Measurements from ENCODE around the gene USP37.
A peak's percentile ranks its signal among the peaks of the same experiment; 100 is the strongest.

The USP37 gene

DNA sequence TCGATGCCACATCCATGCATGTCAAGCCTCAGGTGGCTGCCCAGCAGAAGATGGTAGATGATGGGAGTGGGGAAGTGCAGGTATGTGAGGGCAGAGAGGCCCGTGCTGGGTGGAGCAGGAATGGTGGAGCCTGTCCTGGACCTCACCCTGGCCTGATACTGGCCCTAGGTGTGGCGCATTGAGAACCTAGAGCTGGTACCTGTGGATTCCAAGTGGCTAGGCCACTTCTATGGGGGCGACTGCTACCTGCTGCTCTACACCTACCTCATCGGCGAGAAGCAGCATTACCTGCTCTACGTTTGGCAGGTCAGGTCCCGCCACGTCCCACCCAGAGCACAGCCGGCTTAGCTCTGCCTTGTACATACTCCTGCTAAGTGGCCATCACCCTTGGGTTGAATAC is 136.3 kb downstream of the USP37 start:
- no peak for DNase-seq (ENCODE audit: low read depth in 2 of 2, low spot score in 1 of 2)

DNA sequence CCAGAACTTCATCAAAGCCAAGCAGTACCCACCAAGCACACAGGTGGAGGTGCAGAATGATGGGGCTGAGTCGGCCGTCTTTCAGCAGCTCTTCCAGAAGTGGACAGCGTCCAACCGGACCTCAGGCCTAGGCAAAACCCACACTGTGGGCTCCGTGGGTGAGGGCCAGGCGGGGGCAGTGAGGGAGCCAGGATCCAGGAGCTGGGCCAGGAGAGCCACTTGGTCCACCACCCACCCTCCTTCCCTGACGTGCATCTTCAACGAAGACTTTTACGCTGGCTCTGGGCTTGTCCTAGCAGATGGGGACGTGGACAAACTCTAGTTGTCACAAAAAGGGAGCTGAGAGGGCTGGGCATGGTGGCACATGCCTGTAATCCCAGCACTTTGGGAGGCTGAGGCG is 137.4 kb downstream of the USP37 start:
- DNase-seq (ENCODE audit: low read depth in 2 of 2, low spot score in 1 of 2) = no peak

DNA sequence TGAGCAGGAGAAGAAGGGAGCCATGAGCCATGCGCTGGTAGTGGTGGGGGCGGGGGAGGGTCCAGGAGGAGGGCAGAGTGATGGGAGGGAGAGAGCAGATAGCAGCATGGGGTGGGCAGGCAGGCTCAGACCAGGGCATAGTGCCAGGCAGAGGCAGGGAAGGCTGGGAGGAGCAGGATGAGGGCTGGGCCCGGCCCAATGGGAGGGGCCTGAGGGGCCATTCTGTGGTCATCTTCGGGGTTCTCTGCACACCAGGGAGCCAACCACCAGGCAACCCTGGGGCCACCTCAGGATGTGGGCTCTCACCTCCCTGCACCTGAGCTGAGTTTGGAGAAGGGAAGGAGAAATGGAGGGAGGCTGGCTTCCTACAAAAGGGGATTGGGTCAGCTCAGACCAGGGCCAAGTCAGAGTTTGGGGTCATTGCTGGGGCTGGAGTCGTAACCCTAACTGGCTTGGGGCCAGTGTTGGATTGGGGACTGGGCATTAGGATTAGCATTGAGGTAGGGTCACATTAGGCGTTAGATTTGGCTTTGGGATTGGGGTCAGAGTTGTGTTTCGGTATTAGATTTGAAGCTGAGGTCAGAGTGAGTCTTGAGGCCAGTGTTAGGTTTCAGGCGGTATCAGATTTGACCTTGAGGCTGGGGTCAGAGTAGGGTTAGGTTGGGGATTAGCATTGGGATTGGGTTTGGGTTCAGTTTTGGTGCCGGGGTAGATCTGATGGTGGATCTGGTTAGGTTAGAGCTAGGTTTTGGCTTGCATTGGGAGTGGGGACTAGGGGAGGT is 138.0 kb downstream of the USP37 start:
- DNase-seq (ENCODE audit: low read depth in 2 of 2, low spot score in 1 of 2) = no peak

DNA sequence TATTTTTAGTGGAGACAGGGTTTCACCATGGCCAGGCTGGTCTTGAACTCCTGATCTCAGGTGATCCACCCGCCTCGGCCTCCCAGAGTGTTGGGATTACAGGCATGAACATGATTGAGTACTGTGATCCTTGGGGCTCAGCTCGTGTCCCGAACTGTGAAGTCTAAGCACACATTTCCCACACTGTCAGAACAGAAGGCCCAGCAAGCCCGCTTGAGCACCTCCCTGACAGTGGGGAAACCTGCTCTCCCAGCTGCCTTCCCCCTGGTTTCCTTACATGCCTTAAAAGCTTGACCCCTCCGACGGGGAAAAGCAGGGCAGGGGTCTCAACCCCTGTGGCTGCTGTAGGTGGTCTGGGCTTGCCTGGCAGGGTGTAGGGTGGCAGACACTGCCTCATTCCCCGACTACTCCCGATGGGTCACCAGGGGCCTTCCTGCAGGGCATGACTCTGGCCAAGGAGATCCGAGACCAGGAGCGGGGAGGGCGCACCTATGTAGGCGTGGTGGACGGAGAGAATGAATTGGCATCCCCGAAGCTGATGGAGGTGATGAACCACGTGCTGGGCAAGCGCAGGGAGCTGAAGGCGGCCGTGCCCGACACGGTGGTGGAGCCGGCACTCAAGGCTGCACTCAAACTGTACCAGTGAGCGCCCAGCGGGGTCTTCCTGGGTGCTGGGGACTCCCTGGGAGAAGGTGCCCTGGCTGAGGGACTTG is 139.1 kb downstream of the USP37 start:
- DNase-seq (ENCODE audit: low read depth in 2 of 2, low spot score in 1 of 2) = no peak

DNA sequence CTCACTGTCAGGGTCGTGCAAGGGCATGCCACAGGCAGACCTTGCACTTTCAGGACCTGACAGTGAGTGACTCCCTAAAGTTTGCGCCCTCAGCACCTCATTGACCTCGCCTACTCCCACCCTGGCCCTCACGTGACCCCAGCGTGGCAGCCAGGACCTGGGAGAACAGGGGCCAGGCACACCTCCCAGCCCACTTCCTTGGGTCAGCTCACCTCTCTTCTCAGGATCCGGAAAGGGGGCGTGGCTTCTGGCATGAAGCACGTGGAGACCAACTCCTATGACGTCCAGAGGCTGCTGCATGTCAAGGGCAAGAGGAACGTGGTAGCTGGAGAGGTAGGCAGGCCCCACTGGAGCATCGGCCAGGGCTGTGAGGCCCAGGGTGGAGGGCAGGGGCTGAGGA is 140.4 kb downstream of the USP37 start:
- DNase-seq (ENCODE audit: low read depth in 2 of 2, low spot score in 1 of 2) = no peak

DNA sequence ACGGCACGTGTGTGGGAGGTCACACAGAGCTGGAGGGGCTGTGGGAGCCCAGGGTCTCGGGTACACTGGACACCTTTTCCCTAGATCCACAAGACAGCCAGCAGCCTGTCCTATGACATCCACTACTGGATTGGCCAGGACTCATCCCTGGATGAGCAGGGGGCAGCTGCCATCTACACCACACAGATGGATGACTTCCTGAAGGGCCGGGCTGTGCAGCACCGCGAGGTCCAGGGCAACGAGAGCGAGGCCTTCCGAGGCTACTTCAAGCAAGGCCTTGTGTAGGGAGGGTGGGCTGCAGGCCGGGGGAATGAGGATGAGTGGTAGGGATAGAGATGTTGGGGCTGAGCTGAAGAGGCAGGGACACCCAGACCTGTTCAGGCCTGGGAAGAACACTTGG is 142.6 kb downstream of the USP37 start:
- DNase-seq (ENCODE audit: low read depth in 2 of 2, low spot score in 1 of 2) = no peak

DNA sequence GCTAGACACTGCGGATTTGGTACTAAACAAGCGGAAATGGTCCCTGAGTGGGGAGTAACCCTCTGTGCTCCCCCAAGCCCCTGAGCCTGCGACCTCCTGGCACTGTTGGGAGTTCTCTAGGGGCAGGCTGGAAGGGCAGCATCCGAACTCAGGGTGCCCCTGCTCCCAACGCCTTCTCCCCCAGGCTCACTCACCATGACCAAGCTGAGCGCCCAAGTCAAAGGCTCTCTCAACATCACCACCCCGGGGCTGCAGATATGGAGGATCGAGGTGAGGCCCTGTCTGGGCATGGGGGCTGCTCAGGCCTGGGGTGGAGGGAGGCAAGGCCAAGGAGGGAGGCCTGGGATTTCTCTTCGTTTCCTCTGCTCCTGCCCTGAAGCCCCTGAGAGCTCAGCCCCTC is 144.6 kb downstream of the USP37 start:
- DNase-seq (ENCODE audit: low read depth in 2 of 2, low spot score in 1 of 2) = no peak

DNA sequence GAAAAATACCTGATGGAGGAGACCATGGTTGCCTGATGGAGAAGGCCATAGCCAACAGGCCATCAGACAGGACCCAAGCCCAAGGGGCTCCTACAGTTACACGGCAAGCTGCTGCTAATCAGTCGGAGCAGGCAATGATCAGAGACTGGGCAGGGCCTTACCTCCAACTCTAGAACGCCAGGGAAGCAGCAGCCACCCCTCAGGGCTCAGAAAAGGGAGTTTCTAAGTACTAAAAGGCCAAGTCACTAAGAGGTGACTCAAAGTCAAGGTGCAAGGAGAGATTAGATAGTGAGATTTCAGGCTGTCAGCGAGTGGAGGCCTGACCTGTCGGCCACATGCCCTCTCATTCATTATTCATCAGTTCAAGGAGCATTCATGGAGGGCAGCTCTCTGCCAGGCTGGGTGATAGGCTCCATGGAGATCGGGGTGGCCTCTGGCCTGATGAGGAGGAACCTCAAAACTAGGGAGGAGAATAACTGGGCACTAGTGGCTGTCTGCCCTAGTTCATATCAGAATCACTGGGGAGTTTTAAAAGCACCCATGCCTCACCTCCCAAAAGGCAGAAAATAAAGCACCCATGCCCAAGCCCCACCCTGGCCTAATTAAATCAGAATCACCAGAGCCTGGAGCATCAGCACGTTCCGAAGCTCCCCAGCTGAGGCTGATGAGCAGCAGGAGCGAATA is 145.6 kb downstream of the USP37 start:
- DNase-seq (ENCODE audit: low read depth in 2 of 2, low spot score in 1 of 2) = no peak

DNA sequence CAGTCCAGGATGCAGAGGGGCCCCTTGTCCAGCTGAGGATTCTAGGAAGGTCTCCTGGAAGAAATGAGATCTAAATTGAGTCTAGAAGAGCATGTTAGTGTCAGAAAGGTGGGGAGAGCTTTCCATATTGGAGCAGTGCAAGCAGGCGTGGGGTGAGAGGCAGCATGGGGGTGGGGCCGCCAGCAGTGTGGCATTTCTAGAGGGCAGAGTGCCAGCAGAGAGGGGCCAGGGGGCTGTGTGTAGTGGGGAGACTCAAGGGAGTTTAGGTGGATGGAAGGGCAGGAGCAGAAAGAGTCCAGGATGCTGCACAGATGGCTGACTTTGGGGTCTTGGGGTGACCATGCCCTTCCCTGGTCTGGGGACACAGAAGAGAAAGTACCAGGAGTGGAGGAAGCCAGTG is 147.1 kb downstream of the USP37 start:
- no peak for DNase-seq (ENCODE audit: low read depth in 2 of 2, low spot score in 1 of 2)

DNA sequence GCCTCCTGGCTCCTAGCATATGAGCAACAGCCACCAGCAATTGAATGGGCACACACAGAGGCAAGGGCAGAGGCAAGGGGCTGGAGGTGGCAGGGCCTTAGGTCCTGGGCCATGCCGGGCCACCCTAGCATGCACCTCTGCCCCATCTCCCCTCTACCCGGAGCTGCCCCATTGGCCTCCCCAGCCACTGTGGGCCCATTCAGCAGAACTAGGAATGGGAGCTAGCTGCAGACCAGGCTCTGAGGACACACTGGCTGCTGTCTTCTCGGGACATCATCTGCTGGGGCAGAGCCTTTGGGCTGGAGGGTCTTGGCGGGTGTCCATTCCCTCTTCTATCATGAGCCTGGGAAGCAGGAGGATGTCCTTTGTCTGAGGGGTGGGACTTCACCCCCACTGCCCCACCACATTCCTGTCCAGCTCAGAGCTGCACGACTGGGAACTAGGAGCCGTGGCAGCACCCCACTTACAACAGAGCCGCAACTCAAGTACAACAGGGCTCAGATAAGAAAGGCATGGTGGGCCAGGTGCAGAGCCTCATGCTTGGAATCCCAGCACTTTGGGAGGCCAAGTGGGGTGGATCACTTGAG is 148.4 kb downstream of the USP37 start:
- no peak for DNase-seq (ENCODE audit: low read depth in 2 of 2, low spot score in 1 of 2)

DNA sequence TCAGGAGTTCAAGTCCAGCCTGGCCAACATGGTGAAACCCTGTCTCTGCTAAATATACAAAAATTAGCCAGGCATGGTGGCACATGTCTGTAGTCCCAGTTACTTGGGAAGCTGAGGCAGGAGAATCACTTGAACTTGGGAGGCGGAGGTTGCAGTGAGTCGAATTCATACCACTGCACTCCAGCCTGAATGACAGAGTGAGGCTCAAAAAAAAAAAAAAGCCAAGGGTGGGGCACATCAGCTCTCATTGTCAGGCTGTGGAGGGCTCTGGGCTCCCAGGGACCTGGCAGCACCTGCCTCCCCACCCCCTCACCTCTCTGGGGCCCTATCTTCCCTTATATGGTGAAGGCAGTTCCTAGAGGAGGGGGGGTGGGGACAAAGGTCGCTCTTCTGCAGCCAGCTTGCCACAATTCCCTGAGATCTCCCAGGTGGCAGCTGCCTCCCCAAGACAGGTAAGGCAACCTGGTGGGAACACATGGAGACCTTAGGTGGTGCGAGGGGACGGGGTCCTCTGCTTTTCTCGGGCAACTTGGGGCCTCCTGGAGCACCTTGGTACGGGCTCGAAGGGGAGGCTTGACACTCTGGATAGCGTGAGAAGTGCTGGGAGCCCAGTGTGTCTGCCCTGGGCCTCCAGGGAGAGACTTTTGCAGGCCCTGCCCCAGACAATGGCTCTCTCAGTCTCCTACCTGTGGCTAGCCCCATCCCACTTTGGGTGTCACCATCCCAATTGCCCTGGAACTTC is 149.3 kb downstream of the USP37 start, which contains the start of gene VIL1:
TSS of gene VIL1 (plus strand) at position 407 of the 742 bp plus-strand sequence. CDS start 4,656 bp downstream, outside the sequence.
- no peak for DNase-seq (ENCODE audit: low read depth in 2 of 2, low spot score in 1 of 2)

DNA sequence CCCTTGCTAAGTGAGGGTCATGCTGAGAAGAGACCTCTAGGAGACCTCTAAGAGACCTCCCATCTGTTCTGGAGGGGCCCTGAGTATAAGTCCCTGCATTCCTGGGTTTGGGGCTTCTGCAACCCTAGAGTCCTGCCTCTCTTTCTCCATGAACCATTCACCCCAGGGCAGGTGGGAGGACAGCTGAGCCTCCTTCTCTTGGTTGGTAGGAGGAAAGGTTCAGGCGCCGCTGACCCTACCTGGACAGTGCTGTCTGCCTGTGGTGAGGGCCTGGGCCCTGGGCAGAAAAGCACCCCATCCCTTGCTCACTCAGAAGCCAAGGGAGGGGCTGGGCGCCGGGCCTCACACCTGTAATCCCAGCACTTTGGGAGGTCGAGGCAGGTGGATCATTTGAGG is 149.8 kb downstream of the USP37 start:
- DNase-seq (ENCODE audit: low read depth in 2 of 2, low spot score in 1 of 2) = no peak

DNA sequence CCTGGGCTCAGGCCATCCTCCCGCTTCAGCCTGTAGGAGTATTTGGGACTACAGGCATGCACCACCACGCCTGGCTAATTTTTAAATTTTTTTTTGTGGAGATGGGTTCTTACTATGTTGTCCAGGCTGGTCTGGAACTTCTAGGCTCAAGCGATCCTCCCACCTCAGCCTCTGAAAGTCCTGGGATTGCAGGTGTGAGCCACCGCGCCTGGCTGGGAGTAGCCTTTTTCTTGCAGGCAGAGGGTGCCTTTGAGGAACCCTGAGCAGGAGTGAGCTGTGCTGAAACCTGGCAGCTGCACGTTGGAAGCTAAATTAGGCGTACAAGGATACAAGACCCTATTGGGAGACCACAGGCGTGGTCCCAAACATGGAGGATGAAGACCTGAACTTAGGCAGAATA is 160.4 kb downstream of the USP37 start:
- DNase-seq (ENCODE audit: low read depth in 2 of 2, low spot score in 1 of 2) = no peak

DNA sequence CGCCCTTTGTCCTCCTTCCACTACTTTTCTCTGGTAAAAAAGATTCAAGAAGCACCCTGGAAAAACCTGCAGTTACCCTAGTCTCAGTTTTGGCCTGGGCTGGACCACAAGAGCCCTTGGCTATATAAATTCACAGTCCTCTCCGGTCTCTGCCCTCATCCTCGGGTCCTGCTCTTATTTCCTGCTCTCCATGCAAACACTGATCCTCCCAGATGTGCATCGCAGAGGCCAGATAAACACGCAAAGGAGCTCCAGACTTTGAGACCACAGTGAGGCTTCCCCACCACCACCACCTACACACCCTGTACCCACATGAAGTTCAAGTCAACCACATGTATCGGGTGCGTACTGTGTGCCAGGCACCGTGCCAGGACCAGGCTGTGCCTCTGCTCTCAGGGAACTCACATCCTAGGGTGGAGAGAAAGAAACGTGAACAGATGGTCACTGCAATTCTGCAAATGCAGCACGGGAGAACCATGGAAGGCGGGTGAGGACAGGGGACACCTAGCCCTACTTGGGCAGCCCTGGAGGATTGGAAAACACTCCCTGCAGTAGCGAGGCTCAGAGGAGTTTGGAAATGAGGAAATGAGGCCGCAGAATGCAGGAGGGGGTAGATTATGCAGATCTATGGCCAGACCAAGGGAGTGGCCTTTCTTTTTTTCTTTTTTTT is 161.1 kb downstream of the USP37 start:
- peak in 1 of 2 donors; percentile 41 for DNase-seq (ENCODE audit: low read depth in 2 of 2, low spot score in 1 of 2)

DNA sequence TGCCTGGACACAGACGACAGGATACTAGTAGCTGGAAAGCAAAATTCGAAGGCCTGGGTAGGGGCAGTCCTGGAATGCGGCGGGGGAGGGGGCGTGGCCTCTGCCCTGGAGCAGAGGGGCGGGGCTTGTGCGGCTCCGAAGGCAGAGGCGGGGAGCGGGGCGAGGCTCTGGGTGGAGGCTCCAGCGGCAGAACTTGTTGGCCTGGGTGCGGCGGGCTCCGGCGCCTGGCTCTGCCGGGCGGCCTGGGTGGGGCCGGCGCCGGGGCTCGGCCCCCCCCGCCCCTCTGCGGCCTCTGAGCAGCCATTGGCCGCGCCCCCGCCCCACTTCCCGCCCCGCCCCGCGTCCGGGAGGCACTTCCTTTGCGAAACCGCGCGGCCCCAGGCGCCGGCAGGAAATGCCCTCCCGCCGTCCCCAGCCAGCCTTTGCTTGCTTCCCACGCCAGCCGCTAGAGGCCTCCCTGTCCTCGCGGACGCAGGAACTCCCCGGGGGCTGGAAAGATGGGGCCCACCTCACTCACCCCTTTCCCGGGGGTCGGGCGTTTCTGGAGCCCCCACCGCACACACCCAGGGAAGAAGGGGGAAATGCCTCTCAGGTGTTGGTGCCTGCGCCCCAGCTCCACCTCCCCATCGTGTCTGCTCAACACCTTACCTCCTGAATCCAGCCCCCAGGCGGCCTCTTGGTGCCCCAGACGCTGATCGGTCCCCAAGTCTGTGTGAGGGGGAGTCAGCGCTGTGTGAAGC is 161.8 kb downstream of the USP37 start:
- peak; percentile 65 to 84 for DNase-seq (ENCODE audit: low read depth in 2 of 2, low spot score in 1 of 2)

DNA sequence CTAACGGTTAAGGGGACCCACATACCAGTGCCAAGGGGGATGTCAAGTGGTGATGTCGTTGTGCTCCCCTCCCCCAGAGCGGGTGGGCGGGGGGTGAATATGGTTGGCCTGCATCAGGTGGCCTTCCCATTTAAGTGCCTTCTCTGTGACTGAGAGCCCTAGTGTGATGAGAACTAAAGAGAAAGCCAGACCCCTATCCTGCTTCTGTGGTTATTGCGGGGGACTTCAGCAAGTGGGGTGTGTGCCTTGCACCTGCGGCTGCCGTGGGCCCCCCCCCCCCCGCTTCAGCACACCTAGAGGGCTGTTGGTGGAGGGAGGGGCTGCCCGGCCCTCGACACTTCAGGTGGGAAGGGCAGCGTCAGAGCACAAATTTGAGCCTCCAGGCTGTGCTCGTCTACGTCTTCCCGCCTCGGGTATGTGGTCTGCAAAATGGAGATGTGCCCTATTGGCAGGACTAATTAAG is 162.4 kb downstream of the USP37 start:
- no peak for DNase-seq (ENCODE audit: low read depth in 2 of 2, low spot score in 1 of 2)

DNA sequence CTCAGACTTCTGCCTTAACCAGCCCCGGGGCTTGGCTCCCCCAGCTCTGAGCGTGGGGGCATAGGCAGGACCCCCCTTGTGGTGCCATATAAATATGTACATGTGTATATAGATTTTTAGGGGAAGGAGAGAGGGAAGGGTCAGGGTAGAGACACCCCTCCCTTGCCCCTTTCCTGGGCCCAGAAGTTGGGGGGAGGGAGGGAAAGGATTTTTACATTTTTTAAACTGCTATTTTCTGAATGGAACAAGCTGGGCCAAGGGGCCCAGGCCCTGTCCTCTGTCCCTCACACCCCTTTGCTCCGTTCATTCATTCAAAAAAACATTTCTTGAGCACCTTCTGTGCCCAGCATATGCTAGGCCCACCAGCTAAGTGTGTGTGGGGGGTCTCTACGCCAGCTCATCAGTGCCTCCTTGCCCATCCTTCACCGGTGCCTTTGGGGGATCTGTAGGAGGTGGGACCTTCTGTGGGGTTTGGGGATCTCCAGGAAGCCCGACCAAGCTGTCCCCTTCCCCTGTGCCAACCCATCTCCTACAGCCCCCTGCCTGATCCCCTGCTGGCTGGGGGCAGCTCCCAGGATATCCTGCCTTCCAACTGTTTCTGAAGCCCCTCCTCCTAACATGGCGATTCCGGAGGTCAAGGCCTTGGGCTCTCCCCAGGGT is 162.9 kb downstream of the USP37 start:
- no peak for DNase-seq (ENCODE audit: low read depth in 2 of 2, low spot score in 1 of 2)

DNA sequence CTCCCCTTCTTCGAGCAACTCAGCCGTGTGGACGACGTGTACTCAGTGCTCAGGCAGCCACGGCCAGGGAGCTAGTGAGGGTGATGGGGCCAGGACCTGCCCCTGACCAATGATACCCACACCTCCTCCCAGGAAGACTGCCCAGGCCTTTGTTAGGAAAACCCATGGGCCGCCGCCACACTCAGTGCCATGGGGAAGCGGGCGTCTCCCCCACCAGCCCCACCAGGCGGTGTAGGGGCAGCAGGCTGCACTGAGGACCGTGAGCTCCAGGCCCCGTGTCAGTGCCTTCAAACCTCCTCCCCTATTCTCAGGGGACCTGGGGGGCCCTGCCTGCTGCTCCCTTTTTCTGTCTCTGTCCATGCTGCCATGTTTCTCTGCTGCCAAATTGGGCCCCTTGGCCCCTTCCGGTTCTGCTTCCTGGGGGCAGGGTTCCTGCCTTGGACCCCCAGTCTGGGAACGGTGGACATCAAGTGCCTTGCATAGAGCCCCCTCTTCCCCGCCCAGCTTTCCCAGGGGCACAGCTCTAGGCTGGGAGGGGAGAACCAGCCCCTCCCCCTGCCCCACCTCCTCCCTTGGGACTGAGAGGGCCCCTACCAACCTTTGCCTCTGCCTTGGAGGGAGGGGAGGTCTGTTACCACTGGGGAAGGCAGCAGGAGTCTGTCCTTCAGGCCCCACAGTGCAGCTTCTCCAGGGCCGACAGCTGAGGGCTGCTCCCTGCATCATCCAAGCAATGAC is 163.6 kb downstream of the USP37 start:
- DNase-seq (ENCODE audit: low read depth in 2 of 2, low spot score in 1 of 2) = no peak

Data from stimulated activated CD8-positive, alpha-beta memory T cell treated with anti-CD3 and anti-CD28 coated beads, Interleukin-4, amount 100 ng/mL, for 4 hours (primary cell).